ENCODE data around the gene SUCO.

The SUCO gene

GRCh38 chr1:172646653-172647052 lies 113.7 kb downstream of the SUCO start:
- DNase-seq (ENCODE audit: low spot score) = no peak

GRCh38 chr1:172647110-172647564 lies 114.2 kb downstream of the SUCO start:
- DNase-seq (ENCODE audit: low spot score) = peak; percentile 61

- DNase-seq (ENCODE audit: low spot score) = no peak
These were observed 115.0 kb downstream of the SUCO start for GRCh38 chr1:172647987-172648386.

GRCh38 chr1:172650474-172651193 lies 117.7 kb downstream of the SUCO start:
- no peak for DNase-seq (ENCODE audit: low spot score)

GRCh38 chr1:172653015-172653709 lies 120.2 kb downstream of the SUCO start:
- no peak for DNase-seq (ENCODE audit: low spot score)

- DNase-seq (ENCODE audit: low spot score) = no peak
These were observed 121.6 kb downstream of the SUCO start for GRCh38 chr1:172654535-172654934.

GRCh38 chr1:172656576-172656975 lies 123.6 kb downstream of the SUCO start:
- no peak for DNase-seq (ENCODE audit: low spot score)

GRCh38 chr1:172657586-172657985 lies 124.6 kb downstream of the SUCO start:
- no peak for DNase-seq (ENCODE audit: low spot score)

- peak; percentile 65 for DNase-seq (ENCODE audit: low spot score)
These were observed 126.0 kb downstream of the SUCO start, which contains the start of gene FASLG for GRCh38 chr1:172658871-172659453. TSS of gene FASLG (plus strand) at chr1:172659103. CDS start at chr1:172659202, 99 bp downstream.

GRCh38 chr1:172661107-172661506 lies 128.2 kb downstream of the SUCO start:
- DNase-seq (ENCODE audit: low spot score) = no peak
